ENCODE measurements around the gene POU3F3. TPM values are rescaled to one million over a fixed set of nuclear protein-coding genes. Genes with fewer than 3 reads are reported as not detected.

POU3F3 gene
- total and polyA plus RNA-seq, 3 donors from 2014 or later: 0.71 to 1.7 (median 0.96) TPM

DNA sequence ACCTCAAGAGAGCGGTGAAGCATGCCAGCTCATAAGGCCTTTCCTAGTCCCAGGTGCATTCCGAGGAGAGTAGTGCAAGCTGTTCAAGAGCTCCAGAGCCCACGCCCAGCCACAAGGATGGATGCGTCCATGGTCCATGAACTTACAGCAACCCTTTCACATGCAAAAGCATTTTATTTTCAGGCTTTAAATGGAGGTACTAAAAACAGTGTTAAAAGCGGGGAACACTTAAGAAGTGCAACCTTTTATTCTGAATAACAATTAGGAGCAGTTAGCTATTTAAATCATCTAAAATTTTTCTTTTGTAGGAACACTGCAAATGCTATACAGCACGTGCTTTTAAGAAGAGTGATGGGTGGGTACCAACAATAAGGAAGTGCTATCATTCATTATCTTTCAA lies 33.8 kb downstream of the POU3F3 start:
- H3K36me3 ChIP-seq (ENCODE audit: low read depth, missing control alignments): no peaks in the 10 kb centered on the region
- no peaks in the 10 kb centered on the region for H3K4me1 ChIP-seq
- intact Hi-C loops (cut with DNase I; ENCODE audit: low total_unique reads): no loop called here
- H3K4me3 ChIP-seq: no peak overlapping the region
- no peaks in the 10 kb centered on the region for H3K27me3 ChIP-seq
- H3K9me3 ChIP-seq: no peaks in the 10 kb centered on the region
- no peak overlapping the region for H3K27ac ChIP-seq
- TF ChIP-seq, protein P1, sequence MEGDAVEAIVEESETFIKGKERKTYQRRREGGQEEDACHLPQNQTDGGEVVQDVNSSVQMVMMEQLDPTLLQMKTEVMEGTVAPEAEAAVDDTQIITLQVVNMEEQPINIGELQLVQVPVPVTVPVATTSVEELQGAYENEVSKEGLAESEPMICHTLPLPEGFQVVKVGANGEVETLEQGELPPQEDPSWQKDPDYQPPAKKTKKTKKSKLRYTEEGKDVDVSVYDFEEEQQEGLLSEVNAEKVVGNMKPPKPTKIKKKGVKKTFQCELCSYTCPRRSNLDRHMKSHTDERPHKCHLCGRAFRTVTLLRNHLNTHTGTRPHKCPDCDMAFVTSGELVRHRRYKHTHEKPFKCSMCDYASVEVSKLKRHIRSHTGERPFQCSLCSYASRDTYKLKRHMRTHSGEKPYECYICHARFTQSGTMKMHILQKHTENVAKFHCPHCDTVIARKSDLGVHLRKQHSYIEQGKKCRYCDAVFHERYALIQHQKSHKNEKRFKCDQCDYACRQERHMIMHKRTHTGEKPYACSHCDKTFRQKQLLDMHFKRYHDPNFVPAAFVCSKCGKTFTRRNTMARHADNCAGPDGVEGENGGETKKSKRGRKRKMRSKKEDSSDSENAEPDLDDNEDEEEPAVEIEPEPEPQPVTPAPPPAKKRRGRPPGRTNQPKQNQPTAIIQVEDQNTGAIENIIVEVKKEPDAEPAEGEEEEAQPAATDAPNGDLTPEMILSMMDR (IDR thresholded peaks at IDR 0.05): no peak
- no peak for TF ChIP-seq POLR2A (IDR thresholded peaks at IDR 0.05)
- WGBS, 2 donors: 85% methylated on average over 6 of the region's 6 CpGs
- no peak for DNase-seq

DNA sequence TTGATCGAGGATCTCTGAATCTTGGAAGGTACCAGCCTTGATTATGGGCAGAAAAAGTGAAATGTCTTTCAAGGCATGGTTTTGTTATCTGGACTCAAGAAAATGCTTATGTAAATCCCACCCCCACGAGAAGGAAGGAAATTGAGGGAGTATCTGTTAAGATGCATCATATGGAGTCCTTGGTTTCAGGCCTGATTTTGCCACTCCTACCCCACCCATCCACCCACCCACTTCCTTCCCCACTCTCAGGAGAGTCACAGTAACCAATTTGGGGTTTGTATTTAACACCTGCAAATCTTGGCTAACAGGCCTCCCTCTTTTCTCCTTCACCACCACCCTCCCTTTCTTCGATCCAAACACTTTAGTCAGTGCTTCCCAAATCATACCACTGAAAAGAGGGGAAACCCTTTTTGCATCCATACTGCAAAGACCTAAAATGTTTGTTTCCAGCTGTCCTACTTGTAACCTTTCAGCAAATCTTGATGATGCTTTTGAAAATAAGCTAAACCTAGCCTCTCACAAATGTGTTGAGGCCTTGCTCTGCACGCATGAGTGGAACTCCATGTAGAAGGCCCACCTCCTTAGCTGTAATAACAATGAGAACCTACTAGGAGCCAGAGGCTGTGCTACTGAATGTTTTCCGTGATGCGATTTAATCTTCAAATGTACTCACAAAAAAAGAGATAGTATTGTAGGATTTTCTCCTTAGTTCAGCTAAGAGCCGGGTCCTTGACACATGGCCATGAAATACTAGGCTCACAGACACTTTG lies 34.8 kb downstream of the POU3F3 start:
- H3K36me3 ChIP-seq (ENCODE audit: low read depth, missing control alignments): no peaks in the 10 kb centered on the region
- H3K9me3 ChIP-seq: no peaks in the 10 kb centered on the region
- H3K27me3 ChIP-seq: no peaks in the 10 kb centered on the region
- DNase-seq: no peak
- WGBS, 2 donors: 80 to 85% methylated on average over 7 of the region's 7 CpGs
- no peaks in the 10 kb centered on the region for H3K4me1 ChIP-seq
- no peak overlapping the region for H3K4me3 ChIP-seq
- TF ChIP-seq, protein P1 (IDR thresholded peaks at IDR 0.05): no peak
- TF ChIP-seq POLR2A (IDR thresholded peaks at IDR 0.05): no peak
- H3K27ac ChIP-seq: no peak overlapping the region
- intact Hi-C loops (cut with DNase I; ENCODE audit: low total_unique reads): no loop called here

DNA sequence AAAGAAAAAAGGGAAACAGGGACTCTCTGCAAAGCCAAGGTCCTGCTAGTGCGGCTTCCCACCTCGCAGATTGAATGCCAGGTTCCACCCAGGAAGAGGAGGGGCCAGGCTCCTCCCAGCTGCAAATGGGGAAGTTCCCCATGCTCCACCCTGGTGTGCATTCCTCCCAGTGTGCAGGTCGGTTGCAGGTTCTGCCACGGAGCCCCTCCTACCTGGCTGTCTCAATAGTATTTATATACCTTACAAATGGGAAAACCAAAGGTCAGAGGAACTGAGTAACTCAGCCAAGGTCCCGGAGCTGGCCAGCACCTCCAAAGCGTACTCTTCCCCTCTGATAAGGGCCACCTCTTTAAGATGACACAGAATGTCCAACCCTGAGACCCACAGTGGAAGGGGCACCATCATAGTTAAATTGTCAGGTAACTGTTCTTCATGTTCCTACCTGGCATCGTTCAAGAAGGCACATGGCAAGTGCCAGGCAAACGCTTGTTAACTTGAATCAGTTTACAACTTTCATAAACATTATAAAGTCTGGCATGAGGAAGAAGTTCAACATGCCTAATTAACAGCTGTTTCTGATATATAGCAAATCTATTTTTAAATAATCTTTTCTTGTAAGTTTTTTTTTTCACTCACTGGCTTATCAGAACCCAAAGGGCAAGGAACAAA lies 35.5 kb downstream of the POU3F3 start:
- DNase-seq: no peak
- no peak overlapping the region for H3K4me3 ChIP-seq
- no peaks in the 10 kb centered on the region for H3K9me3 ChIP-seq
- no peaks in the 10 kb centered on the region for H3K4me1 ChIP-seq
- no peak overlapping the region for H3K27ac ChIP-seq
- no peak for TF ChIP-seq POLR2A (IDR thresholded peaks at IDR 0.05)
- TF ChIP-seq, protein P1 (IDR thresholded peaks at IDR 0.05): no peak
- H3K27me3 ChIP-seq: no peaks in the 10 kb centered on the region
- intact Hi-C loops (cut with DNase I; ENCODE audit: low total_unique reads): no loop called here
- no peaks in the 10 kb centered on the region for H3K36me3 ChIP-seq (ENCODE audit: low read depth, missing control alignments)
- 53 to 65% methylated on average over 8 of the region's 8 CpGs for WGBS, 2 donors

DNA sequence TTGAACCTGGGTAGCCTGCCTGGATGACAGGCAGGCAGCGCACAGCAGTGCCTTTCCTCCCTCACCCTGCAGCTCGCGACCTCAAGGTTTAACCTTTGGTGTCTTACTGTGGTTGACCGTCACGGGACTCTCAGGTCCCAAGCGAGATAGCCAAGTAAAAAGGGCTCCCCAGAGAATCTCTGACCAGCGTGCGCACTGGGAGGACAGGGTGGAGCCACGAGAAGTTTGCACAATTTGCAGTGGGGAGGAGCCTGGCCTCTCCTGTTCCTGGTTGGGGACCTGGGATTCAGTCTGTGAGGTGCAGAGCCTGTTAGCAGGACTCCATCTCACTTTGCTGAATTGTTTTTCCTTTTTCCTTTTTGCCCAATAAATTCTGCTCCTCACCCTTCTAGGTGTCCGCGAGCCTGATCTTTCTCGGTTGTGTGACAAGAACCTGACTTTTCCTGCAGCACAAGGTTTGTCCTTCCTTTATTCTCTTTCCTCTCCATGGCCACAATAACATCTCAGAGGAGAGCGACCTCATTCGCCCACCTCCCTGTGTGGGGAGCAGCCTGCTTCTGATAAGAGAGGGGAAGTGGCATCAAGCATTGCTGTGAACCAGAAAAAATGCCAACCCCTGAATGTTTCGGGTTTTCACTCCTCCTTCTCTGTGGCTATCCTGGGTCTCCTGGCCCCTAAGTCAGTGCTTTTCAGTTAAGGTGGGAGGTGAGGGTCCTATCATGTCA lies 36.2 kb downstream of the POU3F3 start:
- H3K4me1 ChIP-seq: no peaks in the 10 kb centered on the region
- TF ChIP-seq POLR2A (IDR thresholded peaks at IDR 0.05): no peak
- TF ChIP-seq, protein P1 (IDR thresholded peaks at IDR 0.05): no peak
- 78 to 79% methylated on average over 15 of the region's 15 CpGs for WGBS, 2 donors
- H3K36me3 ChIP-seq (ENCODE audit: low read depth, missing control alignments): no peaks in the 10 kb centered on the region
- H3K9me3 ChIP-seq: no peaks in the 10 kb centered on the region
- H3K27ac ChIP-seq: no peak overlapping the region
- no peaks in the 10 kb centered on the region for H3K27me3 ChIP-seq
- intact Hi-C loops (cut with DNase I; ENCODE audit: low total_unique reads): no loop called here
- no peak overlapping the region for H3K4me3 ChIP-seq
- no peak for DNase-seq
